Fibroblast of pulmonary artery (primary cell): ENCODE measurements around the gene UACA.

ENCODE experiments used
- DNase-seq: peaks from one replicate; pipeline ENCODE4 v3.0.0-alpha.2; 2010; ENCODE audit warnings: low read depth
- H3K4me3 ChIP-seq: replicated peaks from 2 replicates; pipeline ENCODE4 v1.5.1; 2011; ENCODE audit warnings: low read depth, mild to moderate bottlenecking, control low read depth, low read length, moderate library complexity
- TF ChIP-seq, protein P1 (sequence below): IDR thresholded peaks from 2 replicates; pipeline ENCODE4 v1.5.1; 2011; ENCODE audit warnings: mild to moderate bottlenecking, control low read depth, low read length, inconsistent platforms; ENCODE audit errors: missing control alignments

UACA gene

GRCh38 chr15:70793694-70794093, 30.3 kb upstream of the UACA start:
- no peak for DNase-seq
- TF ChIP-seq, protein P1, sequence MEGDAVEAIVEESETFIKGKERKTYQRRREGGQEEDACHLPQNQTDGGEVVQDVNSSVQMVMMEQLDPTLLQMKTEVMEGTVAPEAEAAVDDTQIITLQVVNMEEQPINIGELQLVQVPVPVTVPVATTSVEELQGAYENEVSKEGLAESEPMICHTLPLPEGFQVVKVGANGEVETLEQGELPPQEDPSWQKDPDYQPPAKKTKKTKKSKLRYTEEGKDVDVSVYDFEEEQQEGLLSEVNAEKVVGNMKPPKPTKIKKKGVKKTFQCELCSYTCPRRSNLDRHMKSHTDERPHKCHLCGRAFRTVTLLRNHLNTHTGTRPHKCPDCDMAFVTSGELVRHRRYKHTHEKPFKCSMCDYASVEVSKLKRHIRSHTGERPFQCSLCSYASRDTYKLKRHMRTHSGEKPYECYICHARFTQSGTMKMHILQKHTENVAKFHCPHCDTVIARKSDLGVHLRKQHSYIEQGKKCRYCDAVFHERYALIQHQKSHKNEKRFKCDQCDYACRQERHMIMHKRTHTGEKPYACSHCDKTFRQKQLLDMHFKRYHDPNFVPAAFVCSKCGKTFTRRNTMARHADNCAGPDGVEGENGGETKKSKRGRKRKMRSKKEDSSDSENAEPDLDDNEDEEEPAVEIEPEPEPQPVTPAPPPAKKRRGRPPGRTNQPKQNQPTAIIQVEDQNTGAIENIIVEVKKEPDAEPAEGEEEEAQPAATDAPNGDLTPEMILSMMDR, result no peak
- no peak overlapping the region for H3K4me3 ChIP-seq

GRCh38 chr15:70792171-70792573, 28.8 kb upstream of the UACA start:
- peak; percentile 44 for DNase-seq
- no peak overlapping the region for H3K4me3 ChIP-seq
- TF ChIP-seq, protein P1, result no peak

GRCh38 chr15:70791259-70791658, 27.9 kb upstream of the UACA start:
- TF ChIP-seq, protein P1, result no peak
- no peak for DNase-seq
- no peak overlapping the region for H3K4me3 ChIP-seq

DNA sequence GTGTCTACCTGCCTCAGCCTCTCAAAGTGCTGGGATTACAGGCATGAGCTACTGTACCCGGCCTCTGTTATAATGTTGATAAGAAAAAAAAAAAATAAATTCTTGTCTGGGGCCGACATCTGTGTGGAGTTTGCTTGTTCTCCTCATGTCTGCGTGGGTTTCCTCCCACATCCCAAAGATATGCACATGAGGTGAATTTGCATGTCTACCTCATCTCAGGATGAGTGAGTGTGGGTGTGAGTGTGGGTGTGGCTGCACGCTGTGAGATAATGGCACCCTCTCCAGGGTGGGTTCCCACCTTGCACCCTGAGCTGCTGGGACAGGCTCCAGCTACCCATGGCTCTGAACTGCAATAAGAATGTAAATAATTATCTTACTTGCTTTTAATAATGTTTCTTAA, 25.9 kb upstream of the UACA start:
- TF ChIP-seq, protein P1, result no peak
- H3K4me3 ChIP-seq, result no peak overlapping the region
- peak; percentile 34 for DNase-seq

GRCh38 chr15:70788114-70789049, 25.0 kb upstream of the UACA start:
- H3K4me3 ChIP-seq, result no peak overlapping the region
- DNase-seq, result peak; percentile 46
- TF ChIP-seq, protein P1, result no peak

- no peak overlapping the region for H3K4me3 ChIP-seq
- DNase-seq, result no peak
- TF ChIP-seq, protein P1, result no peak
These were observed 23.6 kb upstream of the UACA start for GRCh38 chr15:70786996-70787395.
